Measurements from ENCODE around the gene PSAP. TPM values are rescaled to one million over a fixed set of nuclear protein-coding genes. Genes with fewer than 3 reads are reported as not detected.

Gene PSAP
- polyA plus RNA-seq, 1 donor from 2014 or later: 651 TPM

- TF ChIP-seq SMC3 (conservative IDR thresholded peaks at IDR 0.05; ENCODE audit: poor library complexity) (no peak), REST (IDR thresholded peaks at IDR 0.05; ENCODE audit: borderline replicate concordance) (no peak), MXI1 (conservative IDR thresholded peaks at IDR 0.05; ENCODE audit: poor library complexity, severe bottlenecking) (no peak), POLR2AphosphoS5 (IDR thresholded peaks at IDR 0.05) (no peak), EZH2 (IDR thresholded peaks at IDR 0.05; ENCODE audit: borderline replicate concordance, insufficient read depth, low read length, poor library complexity, severe bottlenecking) (no peak)
- Histone ChIP-seq H3K4me2 (ENCODE audit: low read length) (no peak overlapping the region), H2AFZ (ENCODE audit: low read depth, low read length) (no peak overlapping the region), H3F3A (ENCODE audit: insufficient read depth, low read length, poor library complexity, severe bottlenecking) (no peaks in the 10 kb centered on the region), H3K36me3 (ENCODE audit: insufficient read depth, low read length) (no peaks in the 10 kb centered on the region), H4K20me1 (ENCODE audit: insufficient read depth) (no peaks in the 10 kb centered on the region), H3K9ac (ENCODE audit: low read length) (no peak overlapping the region), H3K79me2 (replicated peaks; ENCODE audit: insufficient read depth, low read length) (no peaks in the 10 kb centered on the region), H3K9me3 (ENCODE audit: low read length) (no peaks in the 10 kb centered on the region), H3K4me3 (ENCODE audit: low read length) (no peak overlapping the region), H3K27me3 (ENCODE audit: insufficient read depth, low read depth, low read length) (no peaks in the 10 kb centered on the region), H3K9me2 (ENCODE audit: insufficient read depth, low read length) (no peaks in the 10 kb centered on the region), H3K27ac (ENCODE audit: low read length) (no peak overlapping the region)
These were observed 17.2 kb upstream of the PSAP start for GRCh38 chr10:71868192-71868697.

- H3K36me3 ChIP-seq (ENCODE audit: insufficient read depth, low read length): no peaks in the 10 kb centered on the region
- no peak overlapping the region for H3K27ac ChIP-seq (ENCODE audit: low read length)
- no peaks in the 10 kb centered on the region for H3K9me3 ChIP-seq (ENCODE audit: low read length)
- H3K4me3 ChIP-seq (ENCODE audit: low read length): no peak overlapping the region
- H3K4me2 ChIP-seq (ENCODE audit: low read length): no peak overlapping the region
- H3K79me2 ChIP-seq (replicated peaks; ENCODE audit: insufficient read depth, low read length): no peaks in the 10 kb centered on the region
- TF ChIP-seq REST (IDR thresholded peaks at IDR 0.05; ENCODE audit: borderline replicate concordance) (no peak), CTCF (IDR thresholded peaks at IDR 0.05; ENCODE audit: poor library complexity, severe bottlenecking) (no peak), EP300 (conservative IDR thresholded peaks at IDR 0.05; ENCODE audit: poor library complexity, severe bottlenecking) (no peak), TAF1 (IDR thresholded peaks at IDR 0.05; ENCODE audit: low read depth) (no peak), MXI1 (conservative IDR thresholded peaks at IDR 0.05; ENCODE audit: poor library complexity, severe bottlenecking) (no peak)
- H2AFZ ChIP-seq (ENCODE audit: low read depth, low read length): no peak overlapping the region
- no peaks in the 10 kb centered on the region for H3K27me3 ChIP-seq (ENCODE audit: insufficient read depth, low read depth, low read length)
- H3K9me2 ChIP-seq (ENCODE audit: insufficient read depth, low read length): no peaks in the 10 kb centered on the region
- H3F3A ChIP-seq (ENCODE audit: insufficient read depth, low read length, poor library complexity, severe bottlenecking): no peaks in the 10 kb centered on the region
- no peaks in the 10 kb centered on the region for H4K20me1 ChIP-seq (ENCODE audit: insufficient read depth)
- no peak overlapping the region for H3K9ac ChIP-seq (ENCODE audit: low read length)
These were observed 14.6 kb upstream of the PSAP start for GRCh38 chr10:71865561-71866041.

Measured in neural cell (in vitro differentiated cells).